ENCODE measurements around the gene PLEKHJ1.

Gene PLEKHJ1

GRCh38 chr19:2230033-2230531, 6.0 kb downstream of the PLEKHJ1 start:
- DNase-seq (ENCODE audit: extremely low read depth, low read depth), result no peak

GRCh38 chr19:2229103-2230032, 6.8 kb downstream of the PLEKHJ1 start:
- TF ChIP-seq CTCF (IDR thresholded peaks at IDR 0.05; ENCODE audit: low read depth, low read length), result no peak
- no peak for DNase-seq (ENCODE audit: extremely low read depth, low read depth)

More at GRCh38 chr19:2230033-2230531, 6.0 kb downstream of the PLEKHJ1 start:
- no peak for TF ChIP-seq CTCF (IDR thresholded peaks at IDR 0.05; ENCODE audit: low read depth, low read length)

- no peak for TF ChIP-seq CTCF (IDR thresholded peaks at IDR 0.05; ENCODE audit: low read depth, low read length)
- no peak for DNase-seq (ENCODE audit: extremely low read depth, low read depth)
Observed at GRCh38 chr19:2228157-2229030, 7.7 kb downstream of the PLEKHJ1 start.

GRCh38 chr19:2227415-2228156, 8.5 kb downstream of the PLEKHJ1 start:
- no peak for TF ChIP-seq CTCF (IDR thresholded peaks at IDR 0.05; ENCODE audit: low read depth, low read length)
- DNase-seq (ENCODE audit: extremely low read depth, low read depth), result no peak

- DNase-seq (ENCODE audit: extremely low read depth, low read depth), result no peak
Observed at GRCh38 chr19:2226840-2227360, 9.2 kb downstream of the PLEKHJ1 start.

More at GRCh38 chr19:2226840-2227360, 9.2 kb downstream of the PLEKHJ1 start:
- no peak for TF ChIP-seq CTCF (IDR thresholded peaks at IDR 0.05; ENCODE audit: low read depth, low read length)
